ENCODE data around the gene TNFSF4.

The TNFSF4 gene

GRCh38 chr1:173190101-173190936 is 16.8 kb downstream of the TNFSF4 start:
- Histone ChIP-seq H3K9ac (ENCODE audit: insufficient read length) (no peak overlapping the region), H3K36me3 (ENCODE audit: insufficient read depth, low read length) (no peaks in the 10 kb centered on the region), H3K27ac (no peak overlapping the region), H3K9me3 (ENCODE audit: low read depth, low read length) (no peaks in the 10 kb centered on the region), H3K4me3 (no peak overlapping the region)
- no peak for TF ChIP-seq EZH2 (IDR thresholded peaks at IDR 0.05)
- no peak for TF ChIP-seq FOXP2 (optimal IDR thresholded peaks at IDR 0.05; ENCODE audit: control extremely low read depth, extremely low read length, insufficient read depth)
- no peak for TF ChIP-seq POLR2AphosphoS5 (IDR thresholded peaks at IDR 0.05; ENCODE audit: borderline replicate concordance, low read depth, low read length)
- DNase-seq (ENCODE audit: low read depth, low spot score), result peak; percentile 6

- H3K9ac ChIP-seq (ENCODE audit: insufficient read length), result no peak overlapping the region
- H3K27ac ChIP-seq, result no peak overlapping the region
- H3K9me3 ChIP-seq (ENCODE audit: low read depth, low read length), result no peaks in the 10 kb centered on the region
- TF ChIP-seq FOXP2 (optimal IDR thresholded peaks at IDR 0.05; ENCODE audit: control extremely low read depth, extremely low read length, insufficient read depth) (no peak), POLR2AphosphoS5 (IDR thresholded peaks at IDR 0.05; ENCODE audit: borderline replicate concordance, low read depth, low read length) (no peak), EZH2 (IDR thresholded peaks at IDR 0.05) (no peak)
- H3K36me3 ChIP-seq (ENCODE audit: insufficient read depth, low read length), result no peaks in the 10 kb centered on the region
- H3K4me3 ChIP-seq, result no peak overlapping the region
- DNase-seq (ENCODE audit: low read depth, low spot score), result no peak
Observed at GRCh38 chr1:173187671-173188237, 19.4 kb downstream of the TNFSF4 start.

- Histone ChIP-seq H3K9ac (ENCODE audit: insufficient read length) (no peak overlapping the region), H3K9me3 (ENCODE audit: low read depth, low read length) (no peaks in the 10 kb centered on the region), H3K27ac (no peak overlapping the region), H3K4me3 (no peak overlapping the region), H3K36me3 (ENCODE audit: insufficient read depth, low read length) (no peaks in the 10 kb centered on the region)
- no peak for DNase-seq (ENCODE audit: low read depth, low spot score)
- TF ChIP-seq EZH2 (IDR thresholded peaks at IDR 0.05) (no peak), FOXP2 (optimal IDR thresholded peaks at IDR 0.05; ENCODE audit: control extremely low read depth, extremely low read length, insufficient read depth) (no peak), POLR2AphosphoS5 (IDR thresholded peaks at IDR 0.05; ENCODE audit: borderline replicate concordance, low read depth, low read length) (no peak)
Observed at GRCh38 chr1:173181791-173182190, 25.3 kb downstream of the TNFSF4 start.

- Histone ChIP-seq H3K27ac (no peak overlapping the region), H3K9me3 (ENCODE audit: low read depth, low read length) (no peaks in the 10 kb centered on the region), H3K4me3 (no peak overlapping the region), H3K9ac (ENCODE audit: insufficient read length) (no peak overlapping the region), H3K36me3 (ENCODE audit: insufficient read depth, low read length) (no peaks in the 10 kb centered on the region)
- TF ChIP-seq FOXP2 (optimal IDR thresholded peaks at IDR 0.05; ENCODE audit: control extremely low read depth, extremely low read length, insufficient read depth), result no peak
- no peak for TF ChIP-seq POLR2AphosphoS5 (IDR thresholded peaks at IDR 0.05; ENCODE audit: borderline replicate concordance, low read depth, low read length)
- no peak for TF ChIP-seq EZH2 (IDR thresholded peaks at IDR 0.05)
- DNase-seq (ENCODE audit: low read depth, low spot score), result no peak
Observed at GRCh38 chr1:173176246-173176645, 30.9 kb downstream of the TNFSF4 start.

- Histone ChIP-seq H3K4me3 (no peak overlapping the region), H3K9me3 (ENCODE audit: low read depth, low read length) (no peaks in the 10 kb centered on the region), H3K36me3 (ENCODE audit: insufficient read depth, low read length) (no peaks in the 10 kb centered on the region), H3K9ac (ENCODE audit: insufficient read length) (no peak overlapping the region), H3K27ac (no peak overlapping the region)
- no peak for DNase-seq (ENCODE audit: low read depth, low spot score)
- no peak for TF ChIP-seq EZH2 (IDR thresholded peaks at IDR 0.05)
- no peak for TF ChIP-seq POLR2AphosphoS5 (IDR thresholded peaks at IDR 0.05; ENCODE audit: borderline replicate concordance, low read depth, low read length)
- TF ChIP-seq FOXP2 (optimal IDR thresholded peaks at IDR 0.05; ENCODE audit: control extremely low read depth, extremely low read length, insufficient read depth), result no peak
Observed at GRCh38 chr1:173175514-173176145, 31.5 kb downstream of the TNFSF4 start.

- Histone ChIP-seq H3K9ac (ENCODE audit: insufficient read length) (no peak overlapping the region), H3K36me3 (ENCODE audit: insufficient read depth, low read length) (no peaks in the 10 kb centered on the region), H3K27ac (no peak overlapping the region), H3K9me3 (ENCODE audit: low read depth, low read length) (no peaks in the 10 kb centered on the region), H3K4me3 (no peak overlapping the region)
- TF ChIP-seq POLR2AphosphoS5 (IDR thresholded peaks at IDR 0.05; ENCODE audit: borderline replicate concordance, low read depth, low read length), result no peak
- TF ChIP-seq EZH2 (IDR thresholded peaks at IDR 0.05), result no peak
- TF ChIP-seq FOXP2 (optimal IDR thresholded peaks at IDR 0.05; ENCODE audit: control extremely low read depth, extremely low read length, insufficient read depth), result no peak
- DNase-seq (ENCODE audit: low read depth, low spot score), result no peak
Observed at GRCh38 chr1:173173388-173173787, 33.7 kb downstream of the TNFSF4 start.

- H3K9me3 ChIP-seq (ENCODE audit: low read depth, low read length), result no peaks in the 10 kb centered on the region
- no peak overlapping the region for H3K9ac ChIP-seq (ENCODE audit: insufficient read length)
- no peak for DNase-seq (ENCODE audit: low read depth, low spot score)
- TF ChIP-seq FOXP2 (optimal IDR thresholded peaks at IDR 0.05; ENCODE audit: control extremely low read depth, extremely low read length, insufficient read depth), result no peak
- TF ChIP-seq EZH2 (IDR thresholded peaks at IDR 0.05), result no peak
- no peak for TF ChIP-seq POLR2AphosphoS5 (IDR thresholded peaks at IDR 0.05; ENCODE audit: borderline replicate concordance, low read depth, low read length)
- no peak overlapping the region for H3K27ac ChIP-seq
- H3K4me3 ChIP-seq, result no peak overlapping the region
- no peaks in the 10 kb centered on the region for H3K36me3 ChIP-seq (ENCODE audit: insufficient read depth, low read length)
Observed at GRCh38 chr1:173171152-173171551, 36.0 kb downstream of the TNFSF4 start.

- H3K36me3 ChIP-seq (ENCODE audit: insufficient read depth, low read length), result no peaks in the 10 kb centered on the region
- H3K27ac ChIP-seq, result no peak overlapping the region
- TF ChIP-seq FOXP2 (optimal IDR thresholded peaks at IDR 0.05; ENCODE audit: control extremely low read depth, extremely low read length, insufficient read depth), result no peak
- no peak for TF ChIP-seq EZH2 (IDR thresholded peaks at IDR 0.05)
- no peak for TF ChIP-seq POLR2AphosphoS5 (IDR thresholded peaks at IDR 0.05; ENCODE audit: borderline replicate concordance, low read depth, low read length)
- DNase-seq (ENCODE audit: low read depth, low spot score), result no peak
- no peaks in the 10 kb centered on the region for H3K9me3 ChIP-seq (ENCODE audit: low read depth, low read length)
- H3K4me3 ChIP-seq, result no peak overlapping the region
- no peak overlapping the region for H3K9ac ChIP-seq (ENCODE audit: insufficient read length)
Observed at GRCh38 chr1:173168941-173169340, 38.2 kb downstream of the TNFSF4 start.

Measured in SK-N-MC (cell line).